GM13976 (cell line): Measurements from ENCODE around the gene KCNK5.

Experiments used
- DNase-seq: peaks from one replicate; pipeline ENCODE4 v3.0.0; 2012; ENCODE audit warnings: low spot score
- CTCF ChIP-seq: IDR thresholded peaks from 2 replicates; pipeline ENCODE4 v1.5.1; 2012; ENCODE audit warnings: borderline replicate concordance, mild to moderate bottlenecking; ENCODE audit not compliant: insufficient read depth; ENCODE audit errors: extremely low read depth, missing control alignments, control extremely low read depth
- in situ Hi-C: fragments of 300-500 bp; cut with MboI; formaldehyde crosslinking; loops from one replicate; pipeline ENCODE4 v1.12.0; 2022; ENCODE audit warnings: low sequenced_read_pairs, mixed read lengths, inconsistent platforms; ENCODE audit not compliant: unreplicated experiment

Gene KCNK5

GRCh38 chr6:39218868-39219567 is 10.3 kb downstream of the KCNK5 start:
- no peak for DNase-seq
- no peak for TF ChIP-seq CTCF
- in situ Hi-C loops, result no loop called here

GRCh38 chr6:39217177-39217864 is 12.0 kb downstream of the KCNK5 start:
- no peak for TF ChIP-seq CTCF
- in situ Hi-C loops, result no loop called here
- DNase-seq, result no peak

- TF ChIP-seq CTCF, result no peak
- in situ Hi-C loops, result no loop called here
- no peak for DNase-seq
Measured at GRCh38 chr6:39215640-39216158, 13.6 kb downstream of the KCNK5 start.

GRCh38 chr6:39214846-39215639 is 14.2 kb downstream of the KCNK5 start:
- no peak for TF ChIP-seq CTCF
- DNase-seq, result no peak

GRCh38 chr6:39214120-39214813 is 15.0 kb downstream of the KCNK5 start:
- in situ Hi-C loops, result no loop called here
- DNase-seq, result no peak
- no peak for TF ChIP-seq CTCF

More at GRCh38 chr6:39214846-39215639, 14.2 kb downstream of the KCNK5 start:
- in situ Hi-C loops, result no loop called here
